ENCODE results near the gene ERBIN. TPM values are rescaled to one million over a fixed set of nuclear protein-coding genes. Genes with fewer than 3 reads are reported as not detected.

ERBIN gene
- total RNA-seq, 1 donor from 2014 or later: 66.6 TPM

DNA sequence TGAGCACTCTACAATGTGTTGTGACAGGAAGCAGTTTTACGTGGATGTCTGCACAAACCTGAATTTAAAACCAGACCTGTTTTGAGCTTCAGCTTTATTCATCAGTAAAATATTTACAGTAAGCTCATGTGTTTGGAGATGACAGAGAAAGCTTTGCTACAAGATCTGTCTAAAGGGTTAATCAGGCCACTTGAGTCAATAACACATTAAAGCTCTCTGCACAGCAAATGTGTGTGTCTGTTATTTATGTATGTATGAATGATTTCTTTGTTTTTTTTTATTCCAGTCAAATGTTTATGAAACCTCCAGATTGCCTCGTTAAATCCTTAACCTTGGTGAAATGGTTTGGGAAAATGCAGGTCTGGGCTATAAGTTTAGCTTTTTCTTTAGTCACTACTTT lies 140.5 kb downstream of the ERBIN start:
- TF ChIP-seq, protein P1, sequence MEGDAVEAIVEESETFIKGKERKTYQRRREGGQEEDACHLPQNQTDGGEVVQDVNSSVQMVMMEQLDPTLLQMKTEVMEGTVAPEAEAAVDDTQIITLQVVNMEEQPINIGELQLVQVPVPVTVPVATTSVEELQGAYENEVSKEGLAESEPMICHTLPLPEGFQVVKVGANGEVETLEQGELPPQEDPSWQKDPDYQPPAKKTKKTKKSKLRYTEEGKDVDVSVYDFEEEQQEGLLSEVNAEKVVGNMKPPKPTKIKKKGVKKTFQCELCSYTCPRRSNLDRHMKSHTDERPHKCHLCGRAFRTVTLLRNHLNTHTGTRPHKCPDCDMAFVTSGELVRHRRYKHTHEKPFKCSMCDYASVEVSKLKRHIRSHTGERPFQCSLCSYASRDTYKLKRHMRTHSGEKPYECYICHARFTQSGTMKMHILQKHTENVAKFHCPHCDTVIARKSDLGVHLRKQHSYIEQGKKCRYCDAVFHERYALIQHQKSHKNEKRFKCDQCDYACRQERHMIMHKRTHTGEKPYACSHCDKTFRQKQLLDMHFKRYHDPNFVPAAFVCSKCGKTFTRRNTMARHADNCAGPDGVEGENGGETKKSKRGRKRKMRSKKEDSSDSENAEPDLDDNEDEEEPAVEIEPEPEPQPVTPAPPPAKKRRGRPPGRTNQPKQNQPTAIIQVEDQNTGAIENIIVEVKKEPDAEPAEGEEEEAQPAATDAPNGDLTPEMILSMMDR (IDR thresholded peaks at IDR 0.05; ENCODE audit: insufficient read depth, low read length, poor library complexity, severe bottlenecking): no peak
- no peak overlapping the region for H3K4me3 ChIP-seq (ENCODE audit: low read depth, low read length)
- no peak for DNase-seq (ENCODE audit: low read depth)
- H3K36me3 ChIP-seq (ENCODE audit: control insufficient read depth, insufficient read depth, low read length): no peaks in the 10 kb centered on the region
- H3K27me3 ChIP-seq (ENCODE audit: control insufficient read depth, insufficient read depth, low read length): no peaks in the 10 kb centered on the region

DNA sequence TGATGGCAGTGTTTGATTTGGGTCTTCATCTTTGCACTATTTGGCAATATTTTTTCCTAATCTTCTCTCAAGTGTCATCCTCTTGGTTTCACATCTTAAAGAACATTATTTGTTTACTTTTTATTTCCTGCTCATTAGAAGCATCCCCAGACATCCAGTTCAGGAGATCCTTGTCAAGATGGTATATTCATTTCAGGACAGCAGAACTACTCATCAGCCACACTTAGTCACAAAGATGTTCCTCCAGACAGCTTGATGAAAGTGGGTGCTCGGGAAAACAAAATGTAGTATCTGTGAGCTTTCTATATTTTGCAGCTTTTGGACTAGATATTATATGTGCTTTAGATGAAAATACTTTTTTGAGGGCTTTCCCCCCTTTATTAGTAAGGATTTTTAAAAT lies 145.7 kb downstream of the ERBIN start:
- no peak for DNase-seq (ENCODE audit: low read depth)
- no peak overlapping the region for H3K4me3 ChIP-seq (ENCODE audit: low read depth, low read length)
- H3K36me3 ChIP-seq (ENCODE audit: control insufficient read depth, insufficient read depth, low read length): no peaks in the 10 kb centered on the region
- TF ChIP-seq, protein P1 (IDR thresholded peaks at IDR 0.05; ENCODE audit: insufficient read depth, low read length, poor library complexity, severe bottlenecking): no peak
- no peaks in the 10 kb centered on the region for H3K27me3 ChIP-seq (ENCODE audit: control insufficient read depth, insufficient read depth, low read length)

DNA sequence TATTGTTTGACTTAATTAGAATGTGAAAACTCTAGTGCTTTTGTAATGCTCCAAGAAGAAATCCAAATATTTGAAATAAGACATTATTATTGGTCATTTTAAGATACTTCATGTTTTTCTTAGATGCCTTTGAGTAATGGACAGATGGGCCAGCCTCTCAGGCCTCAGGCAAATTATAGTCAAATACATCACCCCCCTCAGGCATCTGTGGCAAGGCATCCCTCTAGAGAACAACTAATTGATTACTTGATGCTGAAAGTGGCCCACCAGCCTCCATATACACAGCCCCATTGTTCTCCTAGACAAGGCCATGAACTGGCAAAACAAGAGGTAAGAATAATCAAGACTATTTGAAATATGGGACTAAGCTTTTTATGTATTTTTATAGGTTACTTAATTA lies 148.5 kb downstream of the ERBIN start:
- no peaks in the 10 kb centered on the region for H3K27me3 ChIP-seq (ENCODE audit: control insufficient read depth, insufficient read depth, low read length)
- no peak overlapping the region for H3K4me3 ChIP-seq (ENCODE audit: low read depth, low read length)
- TF ChIP-seq, protein P1 (IDR thresholded peaks at IDR 0.05; ENCODE audit: insufficient read depth, low read length, poor library complexity, severe bottlenecking): no peak
- H3K36me3 ChIP-seq (ENCODE audit: control insufficient read depth, insufficient read depth, low read length): no peaks in the 10 kb centered on the region
- no peak for DNase-seq (ENCODE audit: low read depth)

DNA sequence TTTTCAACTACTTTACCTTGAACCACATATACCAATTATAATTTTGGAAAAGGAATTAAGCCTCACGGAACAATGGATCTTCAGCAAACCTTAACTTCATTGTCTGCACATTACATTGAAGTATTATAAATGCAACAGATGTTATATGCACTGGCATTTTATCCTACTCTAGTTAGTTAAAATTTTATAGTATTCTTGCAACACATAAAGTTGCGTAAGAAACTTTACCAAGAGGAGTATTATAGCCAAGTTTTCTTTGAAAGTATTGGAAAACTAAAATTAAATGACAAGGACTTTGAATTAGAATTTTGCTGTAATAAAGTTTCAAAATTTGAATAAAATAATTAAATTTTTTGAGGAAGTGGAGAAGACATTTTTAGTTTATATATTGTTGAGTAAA lies 154.3 kb downstream of the ERBIN start:
- no peak overlapping the region for H3K4me3 ChIP-seq (ENCODE audit: low read depth, low read length)
- no peaks in the 10 kb centered on the region for H3K36me3 ChIP-seq (ENCODE audit: control insufficient read depth, insufficient read depth, low read length)
- no peak for DNase-seq (ENCODE audit: low read depth)
- no peaks in the 10 kb centered on the region for H3K27me3 ChIP-seq (ENCODE audit: control insufficient read depth, insufficient read depth, low read length)
- TF ChIP-seq, protein P1 (IDR thresholded peaks at IDR 0.05; ENCODE audit: insufficient read depth, low read length, poor library complexity, severe bottlenecking): no peak

DNA sequence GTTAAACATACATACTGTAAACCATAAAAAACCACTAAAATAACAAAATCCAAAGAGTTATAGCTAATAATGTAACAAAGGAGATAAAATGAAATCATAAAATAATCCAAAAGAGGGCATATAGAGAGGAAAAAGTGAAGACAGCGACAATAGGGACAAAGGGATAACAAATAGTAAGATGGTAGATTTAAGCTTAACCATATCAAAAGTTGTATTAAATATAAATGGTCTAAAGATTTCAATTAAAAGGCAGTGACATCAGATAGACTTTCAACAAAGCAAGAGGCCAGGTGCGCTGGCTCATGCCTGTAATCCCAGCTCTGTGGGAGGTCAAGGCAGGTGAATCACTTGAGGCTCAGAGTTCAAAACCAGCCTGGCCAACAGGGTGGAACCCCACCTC lies 163.0 kb downstream of the ERBIN start:
- H3K27me3 ChIP-seq (ENCODE audit: control insufficient read depth, insufficient read depth, low read length): no peaks in the 10 kb centered on the region
- TF ChIP-seq, protein P1 (IDR thresholded peaks at IDR 0.05; ENCODE audit: insufficient read depth, low read length, poor library complexity, severe bottlenecking): no peak
- H3K4me3 ChIP-seq (ENCODE audit: low read depth, low read length): no peak overlapping the region
- DNase-seq (ENCODE audit: low read depth): no peak
- H3K36me3 ChIP-seq (ENCODE audit: control insufficient read depth, insufficient read depth, low read length): peaks cover 4% of the 10 kb centered on the region

DNA sequence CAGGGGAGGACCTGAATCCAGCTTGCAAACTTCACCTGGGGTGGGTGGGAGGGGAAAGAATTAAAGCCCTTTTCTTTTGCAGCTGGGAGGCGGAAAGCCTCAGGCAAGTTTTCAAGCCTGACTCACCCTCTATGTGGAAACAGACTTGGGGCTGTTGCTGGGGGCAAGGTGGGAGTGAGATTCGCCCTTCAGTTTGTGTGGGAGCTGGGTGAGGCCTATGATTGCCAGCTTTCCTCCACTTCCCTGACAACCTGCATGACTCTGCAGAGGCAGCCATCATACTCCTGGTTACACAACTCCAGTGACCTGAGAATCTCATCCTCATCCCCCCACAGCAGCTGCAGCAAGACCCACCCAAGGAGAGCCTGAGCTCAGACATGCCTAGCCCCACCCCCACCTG lies 174.5 kb downstream of the ERBIN start:
- TF ChIP-seq, protein P1 (IDR thresholded peaks at IDR 0.05; ENCODE audit: insufficient read depth, low read length, poor library complexity, severe bottlenecking): no peak
- Histone ChIP-seq H3K27me3 (ENCODE audit: control insufficient read depth, insufficient read depth, low read length) (no peaks in the 10 kb centered on the region), H3K36me3 (ENCODE audit: control insufficient read depth, insufficient read depth, low read length) (no peaks in the 10 kb centered on the region), H3K4me3 (ENCODE audit: low read depth, low read length) (no peak overlapping the region)
- no peak for DNase-seq (ENCODE audit: low read depth)

Measured in kidney epithelial cell (primary cell).